ENCODE results near the gene MUC2. TPM values are rescaled to one million over a fixed set of nuclear protein-coding genes. Genes with fewer than 3 reads are reported as not detected.

MUC2 gene
- total and polyA plus RNA-seq, 10 of the 15 experiments (the other 5 are each of a cell fraction or from before 2014, with no cell fraction given): 0.23 TPM; not detected in 9

DNA sequence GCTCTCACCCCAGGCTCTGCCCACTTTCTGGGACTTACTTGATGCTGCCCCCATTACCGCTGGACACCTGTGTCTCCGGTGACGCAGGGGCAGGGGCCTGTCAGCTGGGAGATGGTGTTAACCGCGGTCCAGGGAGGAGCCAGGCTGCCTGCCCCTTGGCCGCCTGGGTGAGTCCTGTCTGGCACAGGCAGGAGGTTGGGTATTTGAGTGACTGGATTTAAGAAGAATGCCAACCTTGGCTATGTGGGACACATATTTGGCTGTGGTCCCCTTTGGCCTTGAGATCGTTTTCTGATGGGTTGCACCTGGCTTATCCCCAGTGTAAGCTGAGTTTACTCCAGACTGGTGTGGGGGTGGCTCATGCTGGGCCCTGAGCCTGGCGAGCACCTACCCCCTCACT, 40.7 kb upstream of the MUC2 start (continued):
- TF ChIP-seq, protein P1, sequence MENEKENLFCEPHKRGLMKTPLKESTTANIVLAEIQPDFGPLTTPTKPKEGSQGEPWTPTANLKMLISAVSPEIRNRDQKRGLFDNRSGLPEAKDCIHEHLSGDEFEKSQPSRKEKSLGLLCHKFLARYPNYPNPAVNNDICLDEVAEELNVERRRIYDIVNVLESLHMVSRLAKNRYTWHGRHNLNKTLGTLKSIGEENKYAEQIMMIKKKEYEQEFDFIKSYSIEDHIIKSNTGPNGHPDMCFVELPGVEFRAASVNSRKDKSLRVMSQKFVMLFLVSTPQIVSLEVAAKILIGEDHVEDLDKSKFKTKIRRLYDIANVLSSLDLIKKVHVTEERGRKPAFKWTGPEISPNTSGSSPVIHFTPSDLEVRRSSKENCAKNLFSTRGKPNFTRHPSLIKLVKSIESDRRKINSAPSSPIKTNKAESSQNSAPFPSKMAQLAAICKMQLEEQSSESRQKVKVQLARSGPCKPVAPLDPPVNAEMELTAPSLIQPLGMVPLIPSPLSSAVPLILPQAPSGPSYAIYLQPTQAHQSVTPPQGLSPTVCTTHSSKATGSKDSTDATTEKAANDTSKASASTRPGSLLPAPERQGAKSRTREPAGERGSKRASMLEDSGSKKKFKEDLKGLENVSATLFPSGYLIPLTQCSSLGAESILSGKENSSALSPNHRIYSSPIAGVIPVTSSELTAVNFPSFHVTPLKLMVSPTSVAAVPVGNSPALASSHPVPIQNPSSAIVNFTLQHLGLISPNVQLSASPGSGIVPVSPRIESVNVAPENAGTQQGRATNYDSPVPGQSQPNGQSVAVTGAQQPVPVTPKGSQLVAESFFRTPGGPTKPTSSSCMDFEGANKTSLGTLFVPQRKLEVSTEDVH (IDR thresholded peaks at IDR 0.05; ENCODE audit: low read depth, partially characterized antibody): no peak
- TF ChIP-seq SP1 (IDR thresholded peaks at IDR 0.05; ENCODE audit: low read depth, low read length) (no peak), MEF2A (IDR thresholded peaks at IDR 0.05; ENCODE audit: insufficient read depth, low read depth, low read length) (no peak), ZNF24 (IDR thresholded peaks at IDR 0.05) (no peak), TARDBP (IDR thresholded peaks at IDR 0.05; ENCODE audit: borderline replicate concordance) (no peak), JUNB (IDR thresholded peaks at IDR 0.05) (no peak)
- TF ChIP-seq, protein P2, sequence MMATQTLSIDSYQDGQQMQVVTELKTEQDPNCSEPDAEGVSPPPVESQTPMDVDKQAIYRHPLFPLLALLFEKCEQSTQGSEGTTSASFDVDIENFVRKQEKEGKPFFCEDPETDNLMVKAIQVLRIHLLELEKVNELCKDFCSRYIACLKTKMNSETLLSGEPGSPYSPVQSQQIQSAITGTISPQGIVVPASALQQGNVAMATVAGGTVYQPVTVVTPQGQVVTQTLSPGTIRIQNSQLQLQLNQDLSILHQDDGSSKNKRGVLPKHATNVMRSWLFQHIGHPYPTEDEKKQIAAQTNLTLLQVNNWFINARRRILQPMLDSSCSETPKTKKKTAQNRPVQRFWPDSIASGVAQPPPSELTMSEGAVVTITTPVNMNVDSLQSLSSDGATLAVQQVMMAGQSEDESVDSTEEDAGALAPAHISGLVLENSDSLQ (IDR thresholded peaks at IDR 0.05): no peak

GRCh38 chr11:1034456-1035295, 40.0 kb upstream of the MUC2 start:
- ChIA-PET RAD21 (ENCODE audit: unreplicated experiment) (no interaction called here), POLR2A (no interaction called here), SMC1A (ENCODE audit: uncharacterized antibody, unreplicated experiment) (no interaction called here), CTCF (no interaction called here)
- Histone ChIP-seq H3K9ac (ENCODE audit: control insufficient read depth, insufficient read depth, low read length) (no peak overlapping the region), H3K4me3 (no peak overlapping the region), H2AFZ (ENCODE audit: control insufficient read depth, low read depth, low read length) (no peak overlapping the region), H3K36me3 (ENCODE audit: control insufficient read depth in 2 of 2, insufficient read depth in 2 of 2, low read length in 1 of 2) (no peaks in the 10 kb centered on the region), H4K20me1 (ENCODE audit: control insufficient read depth, insufficient read depth) (no peaks in the 10 kb centered on the region), H3K27me3 (replicated peaks in 1 of 2; ENCODE audit: control insufficient read depth in 2 of 2, insufficient read depth in 2 of 2, low read length in 1 of 2) (no peaks in the 10 kb centered on the region), H3K27ac (ENCODE audit: control insufficient read depth, insufficient read depth) (no peak overlapping the region), H3K4me2 (ENCODE audit: control insufficient read depth, insufficient read depth) (no peak overlapping the region), H3K4me1 (ENCODE audit: control insufficient read depth, insufficient read depth, low read length) (no peaks in the 10 kb centered on the region), H3K9me3 (replicated peaks; ENCODE audit: control insufficient read depth, insufficient read depth, low read length) (no peaks in the 10 kb centered on the region), H3K79me2 (ENCODE audit: control insufficient read depth, insufficient read depth, low read length) (no peaks in the 10 kb centered on the region)
- ATAC-seq (no peak), FAIRE-seq (no peak), DNase-seq (ENCODE audit: low read depth, low spot score) (no peak)
- no TSS peak for BruUV-seq (replicated peaks)
- WGBS (ENCODE audit: insufficient coverage, insufficient replicate concordance, low lambda C conversion rate, missing lambda C conversion rate): 59% methylated on average over 30 of the region's 39 CpGs
- in situ Hi-C loops (cut with MboI) (no loop called here), intact Hi-C loops (cut with micrococcal nuclease; ENCODE audit: unreplicated experiment) (no loop called here)
- no peak for TF ChIP-seq GABPA (IDR thresholded peaks at IDR 0.05; ENCODE audit: low read depth)
- no peak for TF ChIP-seq ZNF217 (IDR thresholded peaks at IDR 0.05)
- TF ChIP-seq NFIC (IDR thresholded peaks at IDR 0.05; ENCODE audit: low read depth, low read length): no peak
- no peak for TF ChIP-seq MEF2B (IDR thresholded peaks at IDR 0.05; ENCODE audit: partially characterized antibody, poor library complexity, severe bottlenecking)
- no peak for TF ChIP-seq CHD4 (IDR thresholded peaks at IDR 0.05)
- TF ChIP-seq MYB (IDR thresholded peaks at IDR 0.05; ENCODE audit: borderline replicate concordance, low read depth, low read length): no peak
- no peak for TF ChIP-seq NRF1 (conservative IDR thresholded peaks at IDR 0.05; ENCODE audit: low read depth, low read length)
- TF ChIP-seq RELB (IDR thresholded peaks at IDR 0.05; ENCODE audit: low read depth): no peak
